HEK293 (cell line): Measurements from ENCODE around the gene PLCH2.

Source experiments
- CTCF ChIA-PET: fragments of 350-600 bp; formaldehyde crosslinking; extraction: SDS; loops from one replicate; lab custom pipeline; 2021; ENCODE audit warnings: antibody characterized with exemption; lab: Yijun Ruan, JAX
- POLR2A ChIA-PET: fragments of 300-600 bp; formaldehyde crosslinking; extraction: SDS; loops from one replicate; lab custom pipeline; 2020; ENCODE audit warnings: antibody characterized with exemption, inconsistent platforms; lab: Yijun Ruan, JAX
- H3K27ac ChIP-seq: fragments of 200-500 bp; sonication (Bioruptor generic); 2 replicates; pipeline ENCODE4 v1.5.1; 2014; ENCODE audit warnings: low read depth, low read length, control low read depth, inconsistent platforms; ENCODE audit errors: extremely low read depth
- H3K36me3 ChIP-seq, 2 experiments: fragments of 200-500 bp in 1 of 2; sonication (Bioruptor generic) in 1 of 2; 1 replicate in 1 of 2; 2 replicates in 1 of 2; pipeline ENCODE4 v1.5.1; 2014 to 2017; ENCODE audit warnings: inconsistent platforms in 2 of 2, low read length in 2 of 2; ENCODE audit not compliant: control insufficient read depth in 2 of 2, insufficient read depth in 1 of 2
- H3K4me1 ChIP-seq: fragments of 200-500 bp; sonication (Bioruptor generic); 2 replicates; pipeline ENCODE4 v1.5.1; 2014; ENCODE audit warnings: mild to moderate bottlenecking, low read length, inconsistent platforms; ENCODE audit not compliant: control insufficient read depth, insufficient read depth
- H3K4me3 ChIP-seq: 2 replicates; pipeline ENCODE4 v1.5.1; 2011; ENCODE audit warnings: low read depth, mild to moderate bottlenecking, control low read depth, low read length, moderate library complexity
- H3K9me3 ChIP-seq: fragments of 200-500 bp; sonication (Bioruptor generic); 2 replicates; pipeline ENCODE4 v1.5.1; 2014; ENCODE audit warnings: low read depth, low read length, inconsistent platforms; ENCODE audit not compliant: control insufficient read depth, insufficient read depth
- KLF8 ChIP-seq: fragments of 450-650 bp; formaldehyde crosslinking; IDR thresholded peaks from 2 replicates; pipeline ENCODE4 v1.5.1; 2016; ENCODE audit warnings: missing biosample characterization, missing genetic modification characterization
- SALL2 ChIP-seq: fragments of 450-650 bp; formaldehyde crosslinking; IDR thresholded peaks from 2 replicates; pipeline ENCODE4 v1.5.0; 2017; ENCODE audit warnings: missing biosample characterization, mild to moderate bottlenecking, missing genetic modification characterization, borderline replicate concordance
- SCRT2 ChIP-seq: fragments of 450-650 bp; formaldehyde crosslinking; IDR thresholded peaks from 2 replicates; pipeline ENCODE4 v1.5.1; 2016; ENCODE audit warnings: missing biosample characterization, missing genetic modification characterization
- YY1 ChIP-seq: fragments of 450-650 bp; formaldehyde crosslinking; IDR thresholded peaks from 2 replicates; pipeline ENCODE4 v1.5.1; 2018; ENCODE audit warnings: missing biosample characterization, missing genetic modification characterization
- YY2 ChIP-seq: fragments of 450-650 bp; formaldehyde crosslinking; IDR thresholded peaks from 2 replicates; pipeline ENCODE4 v1.5.1; 2016; ENCODE audit warnings: missing biosample characterization, missing genetic modification characterization
- ZBTB8A ChIP-seq: fragments of 450-650 bp; formaldehyde crosslinking; IDR thresholded peaks from 2 replicates; pipeline ENCODE4 v1.5.1; 2016; ENCODE audit warnings: missing biosample characterization, missing genetic modification characterization
- ZIC2 ChIP-seq: fragments of 450-650 bp; formaldehyde crosslinking; IDR thresholded peaks from 2 replicates; pipeline ENCODE4 v1.5.1; 2016; ENCODE audit warnings: missing biosample characterization, missing genetic modification characterization
- ZNF10 ChIP-seq: fragments of 450-650 bp; formaldehyde crosslinking; IDR thresholded peaks from 2 replicates; pipeline ENCODE4 v1.5.1; 2017; ENCODE audit warnings: missing biosample characterization, missing genetic modification characterization
- ZNF19 ChIP-seq: fragments of 450-650 bp; formaldehyde crosslinking; IDR thresholded peaks from 2 replicates; pipeline ENCODE4; 2016; ENCODE audit warnings: missing biosample characterization, missing genetic modification characterization, low read depth
- ZNF214 ChIP-seq: fragments of 450-650 bp; formaldehyde crosslinking; IDR thresholded peaks from 2 replicates; pipeline ENCODE4 v1.5.1; 2017; ENCODE audit warnings: missing biosample characterization, mild to moderate bottlenecking, missing genetic modification characterization, borderline replicate concordance
- ZNF24 ChIP-seq: fragments of 450-650 bp; formaldehyde crosslinking; IDR thresholded peaks from 2 replicates; pipeline ENCODE4 v1.5.1; 2016; ENCODE audit warnings: missing biosample characterization, missing genetic modification characterization
- ZNF341 ChIP-seq: fragments of 450-650 bp; formaldehyde crosslinking; IDR thresholded peaks from 2 replicates; pipeline ENCODE4; 2016; ENCODE audit warnings: low read depth, missing biosample characterization, missing genetic modification characterization
- ZNF354C ChIP-seq: fragments of 450-650 bp; formaldehyde crosslinking; IDR thresholded peaks from 2 replicates; pipeline ENCODE4 v1.5.1; 2016; ENCODE audit warnings: missing biosample characterization, missing genetic modification characterization, low read depth, borderline replicate concordance
- ZNF391 ChIP-seq: fragments of 450-650 bp; formaldehyde crosslinking; IDR thresholded peaks from 2 replicates; pipeline ENCODE4 v1.5.1; 2016; ENCODE audit warnings: low read depth, missing biosample characterization, missing genetic modification characterization, borderline replicate concordance
- ZNF561 ChIP-seq: fragments of 450-650 bp; IDR thresholded peaks from 2 replicates; pipeline ENCODE4 v1.5.1; 2018; ENCODE audit warnings: missing biosample characterization, missing genetic modification characterization, borderline replicate concordance
- ZNF600 ChIP-seq: fragments of 450-650 bp; formaldehyde crosslinking; IDR thresholded peaks from 2 replicates; pipeline ENCODE4 v1.5.1; 2016; ENCODE audit warnings: missing biosample characterization, missing genetic modification characterization
- ZNF677 ChIP-seq: fragments of 450-650 bp; IDR thresholded peaks from 2 replicates; pipeline ENCODE4 v1.5.0; 2018; ENCODE audit warnings: missing biosample characterization, mild to moderate bottlenecking, missing genetic modification characterization, moderate library complexity
- TF ChIP-seq, protein P1 (sequence below): fragments of 450-650 bp; formaldehyde crosslinking; IDR thresholded peaks from 2 replicates; pipeline ENCODE4 v1.5.1; 2016; ENCODE audit warnings: missing biosample characterization, missing genetic modification characterization
- TF ChIP-seq, protein P2 (sequence below): fragments of 450-650 bp; formaldehyde crosslinking; IDR thresholded peaks from 2 replicates; pipeline ENCODE4 v1.5.1; 2016; ENCODE audit warnings: missing biosample characterization, missing genetic modification characterization
- TF ChIP-seq, protein P3 (sequence below): fragments of 450-650 bp; formaldehyde crosslinking; IDR thresholded peaks from 2 replicates; pipeline ENCODE4 v1.5.1; 2017; ENCODE audit warnings: missing biosample characterization, missing genetic modification characterization
- TF ChIP-seq, protein P4 (sequence below): fragments of 450-650 bp; formaldehyde crosslinking; IDR thresholded peaks from 2 replicates; pipeline ENCODE4 v1.5.1; 2016; ENCODE audit warnings: missing biosample characterization, missing genetic modification characterization
- TF ChIP-seq, protein P5 (sequence below): fragments of 450-650 bp; formaldehyde crosslinking; IDR thresholded peaks from 2 replicates; pipeline ENCODE4 v1.5.1; 2017; ENCODE audit warnings: missing biosample characterization, mild to moderate bottlenecking, missing genetic modification characterization, moderate library complexity

The PLCH2 gene

DNA sequence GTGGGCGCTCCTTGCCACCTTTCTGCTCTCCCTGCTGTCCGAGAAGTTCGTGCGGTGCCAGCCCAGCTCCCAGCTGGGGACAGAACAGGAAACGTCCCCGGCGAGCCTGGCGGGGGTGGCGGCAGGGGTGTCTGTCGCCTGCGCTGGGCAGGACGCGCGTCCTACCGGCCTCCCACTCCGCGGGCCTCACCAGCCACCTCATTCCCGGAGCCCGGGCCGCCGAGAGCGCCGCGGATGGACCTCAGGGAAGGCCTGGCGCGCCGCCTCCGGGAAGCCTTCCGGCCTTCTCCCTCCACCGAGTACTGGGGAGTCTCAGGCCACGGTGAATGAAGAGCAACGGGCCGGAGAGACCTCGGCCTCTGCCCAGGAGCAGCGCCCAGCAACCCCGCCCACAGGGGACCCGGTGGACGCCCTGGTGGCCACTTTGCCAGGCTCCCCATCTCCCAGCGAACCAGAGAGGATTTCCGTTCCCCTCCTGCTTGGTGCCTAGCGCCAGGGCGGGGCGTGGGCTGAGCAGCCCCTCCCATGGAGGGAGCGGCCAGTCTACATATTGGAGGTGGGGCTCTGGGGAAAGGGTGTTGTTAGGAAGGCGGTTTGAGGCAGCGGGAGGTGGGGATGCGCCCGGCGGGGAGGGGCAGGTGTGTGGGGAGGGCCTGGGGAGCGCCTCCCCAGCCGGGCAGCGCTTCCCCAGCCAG is 70.6 kb downstream of the PLCH2 start (continued):
- TF ChIP-seq ZNF677 (peak; percentile 18; the same call in 1 of the 2 replicates), ZNF354C (tag by site-specific recombination) (no peak), ZNF19 (no peak), ZNF214 (tag by site-specific recombination) (no peak), YY1 (peak; percentile 28; the same call in 1 of the 2 replicates), ZNF24 (tag by site-specific recombination) (0 out of 2 replicates have a peak, but pooled peaks have one; percentile 52)
- TF ChIP-seq, protein P1, sequence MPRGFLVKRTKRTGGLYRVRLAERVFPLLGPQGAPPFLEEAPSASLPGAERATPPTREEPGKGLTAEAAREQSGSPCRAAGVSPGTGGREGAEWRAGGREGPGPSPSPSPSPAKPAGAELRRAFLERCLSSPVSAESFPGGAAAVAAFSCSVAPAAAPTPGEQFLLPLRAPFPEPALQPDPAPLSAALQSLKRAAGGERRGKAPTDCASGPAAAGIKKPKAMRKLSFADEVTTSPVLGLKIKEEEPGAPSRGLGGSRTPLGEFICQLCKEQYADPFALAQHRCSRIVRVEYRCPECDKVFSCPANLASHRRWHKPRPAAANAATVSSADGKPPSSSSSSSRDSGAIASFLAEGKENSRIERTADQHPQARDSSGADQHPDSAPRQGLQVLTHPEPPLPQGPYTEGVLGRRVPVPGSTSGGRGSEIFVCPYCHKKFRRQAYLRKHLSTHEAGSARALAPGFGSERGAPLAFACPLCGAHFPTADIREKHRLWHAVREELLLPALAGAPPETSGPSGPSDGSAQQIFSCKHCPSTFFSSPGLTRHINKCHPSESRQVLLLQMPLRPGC (tag by site-specific recombination) = 0 out of 2 replicates have a peak, but pooled peaks have one; percentile 43

DNA sequence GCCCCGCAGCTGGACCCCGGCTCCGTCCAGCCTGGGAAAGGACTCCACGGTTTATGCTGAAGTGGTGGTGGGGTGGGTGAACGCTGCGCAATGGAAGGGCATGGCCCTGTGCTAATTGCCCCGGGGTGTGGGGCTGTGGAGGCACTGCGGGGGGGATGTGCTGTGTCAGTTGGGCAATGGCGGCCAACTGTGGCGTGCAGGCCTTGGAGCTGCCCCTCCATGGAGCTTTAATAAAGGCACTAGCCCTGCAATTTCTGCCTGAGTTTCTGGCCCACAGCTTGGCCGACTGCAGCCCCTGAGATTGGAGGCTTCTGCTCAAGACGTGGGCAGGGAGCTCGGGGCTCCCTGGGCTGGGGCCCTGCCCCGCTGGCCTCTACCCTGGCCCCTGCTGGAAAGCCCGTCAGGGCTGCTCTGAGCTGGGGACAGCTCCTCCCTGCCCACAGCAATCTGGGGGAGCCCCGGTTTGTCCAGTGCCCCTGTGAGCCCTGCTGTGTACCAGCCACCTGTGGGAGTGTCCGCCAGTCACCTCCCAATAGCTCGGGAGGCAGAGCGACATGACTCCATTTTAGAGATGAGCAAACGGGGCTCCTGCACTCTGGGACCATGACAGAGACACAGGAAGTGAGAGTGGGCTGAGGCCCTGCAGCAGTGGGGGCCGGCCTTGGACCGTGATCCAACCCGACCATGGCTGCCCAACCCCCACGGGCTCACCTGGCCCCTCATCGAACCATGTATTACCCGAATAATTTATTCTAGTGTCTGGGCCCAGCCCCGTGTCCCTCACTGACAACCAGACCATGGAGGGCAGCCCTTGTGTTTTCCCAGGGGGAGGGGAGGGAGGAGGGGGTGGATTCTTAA is 71.3 kb downstream of the PLCH2 start:
- Histone ChIP-seq H3K4me3 (peak overlapping the region; percentile 41), H3K9me3 (no peaks in the 10 kb centered on the region), H3K36me3 (no peaks in the 10 kb centered on the region), H3K4me1 (no peaks in the 10 kb centered on the region; the same call in 1 of the 2 replicates), H3K27ac (no peak overlapping the region; the same call in 1 of the 2 replicates)
- ChIA-PET CTCF (interaction anchor here (0.7 to 3.8 kb wide), 20 partner anchors 12 to 964 kb away, joined by 3 to 31 read pairs (median 4); partner anchors contain the start of genes FAAP20, PANK4 and PEX10), POLR2A (interaction anchor here (0.5 to 2.9 kb wide), 4 partner anchors 14 to 1646 kb away, joined by 3 to 33 read pairs (median 5); partner anchors contain the start of genes PANK4 and PEX10)
- TF ChIP-seq, protein P1 (tag by site-specific recombination) = 0 out of 2 replicates have a peak, but pooled peaks have one; percentile 22
- TF ChIP-seq ZNF10 (tag by site-specific recombination) (no peak), YY2 (tag by site-specific recombination) (peak; percentile 84), ZBTB8A (peak; percentile 7), ZNF391 (tag by site-specific recombination) (0 out of 2 replicates have a peak, but pooled peaks have one; percentile 44), SCRT2 (tag by site-specific recombination) (peak; percentile 79), ZNF561 (tag by site-specific recombination) (peak; percentile 75), ZNF600 (tag by site-specific recombination) (peak; percentile 22), YY1 (peak; percentile 82), SALL2 (tag by site-specific recombination) (no peak), ZNF341 (tag by site-specific recombination) (peak; percentile 96), KLF8 (0 out of 2 replicates have a peak, but pooled peaks have one; percentile 8), ZIC2 (tag by site-specific recombination) (peak; percentile 99)
- TF ChIP-seq, protein P2, sequence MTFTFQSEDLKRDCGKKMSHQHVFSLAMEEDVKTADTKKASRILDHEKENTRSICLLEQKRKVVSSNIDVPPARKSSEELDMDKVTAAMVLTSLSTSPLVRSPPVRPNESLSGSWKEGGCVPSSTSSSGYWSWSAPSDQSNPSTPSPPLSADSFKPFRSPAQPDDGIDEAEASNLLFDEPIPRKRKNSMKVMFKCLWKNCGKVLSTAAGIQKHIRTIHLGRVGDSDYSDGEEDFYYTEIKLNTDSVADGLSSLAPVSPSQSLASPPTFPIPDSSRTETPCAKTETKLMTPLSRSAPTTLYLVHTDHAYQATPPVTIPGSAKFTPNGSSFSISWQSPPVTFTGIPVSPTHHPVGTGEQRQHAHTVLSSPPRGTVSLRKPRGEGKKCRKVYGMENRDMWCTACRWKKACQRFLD (tag by site-specific recombination) = no peak
- TF ChIP-seq, protein P3, sequence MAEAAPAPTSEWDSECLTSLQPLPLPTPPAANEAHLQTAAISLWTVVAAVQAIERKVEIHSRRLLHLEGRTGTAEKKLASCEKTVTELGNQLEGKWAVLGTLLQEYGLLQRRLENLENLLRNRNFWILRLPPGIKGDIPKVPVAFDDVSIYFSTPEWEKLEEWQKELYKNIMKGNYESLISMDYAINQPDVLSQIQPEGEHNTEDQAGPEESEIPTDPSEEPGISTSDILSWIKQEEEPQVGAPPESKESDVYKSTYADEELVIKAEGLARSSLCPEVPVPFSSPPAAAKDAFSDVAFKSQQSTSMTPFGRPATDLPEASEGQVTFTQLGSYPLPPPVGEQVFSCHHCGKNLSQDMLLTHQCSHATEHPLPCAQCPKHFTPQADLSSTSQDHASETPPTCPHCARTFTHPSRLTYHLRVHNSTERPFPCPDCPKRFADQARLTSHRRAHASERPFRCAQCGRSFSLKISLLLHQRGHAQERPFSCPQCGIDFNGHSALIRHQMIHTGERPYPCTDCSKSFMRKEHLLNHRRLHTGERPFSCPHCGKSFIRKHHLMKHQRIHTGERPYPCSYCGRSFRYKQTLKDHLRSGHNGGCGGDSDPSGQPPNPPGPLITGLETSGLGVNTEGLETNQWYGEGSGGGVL (tag by site-specific recombination) = peak; percentile 67
- TF ChIP-seq, protein P4, sequence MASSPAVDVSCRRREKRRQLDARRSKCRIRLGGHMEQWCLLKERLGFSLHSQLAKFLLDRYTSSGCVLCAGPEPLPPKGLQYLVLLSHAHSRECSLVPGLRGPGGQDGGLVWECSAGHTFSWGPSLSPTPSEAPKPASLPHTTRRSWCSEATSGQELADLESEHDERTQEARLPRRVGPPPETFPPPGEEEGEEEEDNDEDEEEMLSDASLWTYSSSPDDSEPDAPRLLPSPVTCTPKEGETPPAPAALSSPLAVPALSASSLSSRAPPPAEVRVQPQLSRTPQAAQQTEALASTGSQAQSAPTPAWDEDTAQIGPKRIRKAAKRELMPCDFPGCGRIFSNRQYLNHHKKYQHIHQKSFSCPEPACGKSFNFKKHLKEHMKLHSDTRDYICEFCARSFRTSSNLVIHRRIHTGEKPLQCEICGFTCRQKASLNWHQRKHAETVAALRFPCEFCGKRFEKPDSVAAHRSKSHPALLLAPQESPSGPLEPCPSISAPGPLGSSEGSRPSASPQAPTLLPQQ (tag by site-specific recombination) = peak; percentile 41; the same call in 1 of the 2 replicates
- TF ChIP-seq, protein P5, sequence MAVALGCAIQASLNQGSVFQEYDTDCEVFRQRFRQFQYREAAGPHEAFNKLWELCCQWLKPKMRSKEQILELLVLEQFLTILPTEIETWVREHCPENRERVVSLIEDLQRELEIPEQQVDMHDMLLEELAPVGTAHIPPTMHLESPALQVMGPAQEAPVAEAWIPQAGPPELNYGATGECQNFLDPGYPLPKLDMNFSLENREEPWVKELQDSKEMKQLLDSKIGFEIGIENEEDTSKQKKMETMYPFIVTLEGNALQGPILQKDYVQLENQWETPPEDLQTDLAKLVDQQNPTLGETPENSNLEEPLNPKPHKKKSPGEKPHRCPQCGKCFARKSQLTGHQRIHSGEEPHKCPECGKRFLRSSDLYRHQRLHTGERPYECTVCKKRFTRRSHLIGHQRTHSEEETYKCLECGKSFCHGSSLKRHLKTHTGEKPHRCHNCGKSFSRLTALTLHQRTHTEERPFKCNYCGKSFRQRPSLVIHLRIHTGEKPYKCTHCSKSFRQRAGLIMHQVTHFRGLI = peak; percentile 70; the same call in 1 of the 2 replicates
